ENCODE data around the gene TNFAIP3.

Gene TNFAIP3

DNA sequence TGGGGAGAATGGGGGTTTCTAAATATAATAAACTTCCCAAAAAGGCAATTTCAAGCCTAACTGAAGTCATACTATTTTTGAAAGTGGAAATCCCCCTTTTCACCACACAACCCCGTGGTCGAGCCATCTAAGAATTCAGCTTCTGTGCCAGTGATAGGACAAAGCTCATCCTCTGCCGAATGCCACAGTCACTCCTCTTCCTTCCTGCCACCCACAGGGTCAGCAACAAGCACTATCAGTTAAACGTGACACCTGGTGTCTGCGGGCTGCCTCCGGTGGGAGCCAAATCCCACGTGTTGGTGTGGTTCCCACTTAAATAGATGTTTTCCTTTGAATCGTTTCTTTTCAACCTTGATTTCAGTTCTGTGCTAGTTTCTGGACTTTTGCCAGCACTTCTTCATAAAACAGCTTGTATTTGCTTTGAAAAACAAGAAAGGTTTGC is 60.7 kb downstream of the TNFAIP3 start:
- peak; percentile 80 to 86 for DNase-seq

- DNase-seq, result peak; percentile 27 to 28
Measured at GRCh38 chr6:137928286-137928685, 61.2 kb downstream of the TNFAIP3 start.

GRCh38 chr6:137931849-137932465 is 64.9 kb downstream of the TNFAIP3 start:
- no peak for DNase-seq

Data from CD4-positive, alpha-beta T cell treated with Interleukin-4 for 1 hour (primary cell).